RWPE2 (cell line): Measurements from ENCODE around the gene ISLR.

Experiments
- ATAC-seq: fragments of 200-7000 bp; cut with Tn5 transposase; 3 replicates; pipeline ENCODE4 v1.9.1; 2021; ENCODE audit warnings: low read depth
- DNase-seq: peaks from one replicate; pipeline ENCODE4 v3.0.0-alpha.2; 2020; ENCODE audit warnings: low spot score
- H3K27ac ChIP-seq: fragments of 450-650 bp; 2 replicates; pipeline ENCODE4 v1.5.1; 2017; ENCODE audit warnings: mild to moderate bottlenecking; ENCODE audit not compliant: poor library complexity, severe bottlenecking
- H3K27me3 ChIP-seq: fragments of 250-450 bp; sonication (Bioruptor Pico); 2 replicates; pipeline ENCODE4 v1.5.1; 2021; ENCODE audit warnings: mild to moderate bottlenecking, moderate library complexity; ENCODE audit not compliant: insufficient read depth, poor library complexity, severe bottlenecking
- H3K36me3 ChIP-seq: fragments of 250-450 bp; sonication (Bioruptor Pico); 2 replicates; pipeline ENCODE4 v1.5.1; 2020; ENCODE audit warnings: low read depth, mild to moderate bottlenecking, moderate library complexity
- H3K4me1 ChIP-seq: fragments of 250-450 bp; sonication (Bioruptor Pico); 2 replicates; pipeline ENCODE4 v1.5.1; 2021; ENCODE audit warnings: mild to moderate bottlenecking, moderate library complexity; ENCODE audit not compliant: insufficient read depth, poor library complexity, severe bottlenecking
- H3K4me3 ChIP-seq: fragments of 250-450 bp; sonication (Bioruptor Pico); 2 replicates; pipeline ENCODE4 v1.5.1; 2021; ENCODE audit warnings: mild to moderate bottlenecking, moderate library complexity; ENCODE audit not compliant: severe bottlenecking
- H3K9me3 ChIP-seq: fragments of 250-450 bp; sonication (Bioruptor Pico); 2 replicates; pipeline ENCODE4 v1.5.1; 2021; ENCODE audit warnings: mild to moderate bottlenecking, moderate library complexity; ENCODE audit not compliant: severe bottlenecking
- TF ChIP-seq, protein P1 (sequence below): fragments of 450-650 bp; IDR thresholded peaks from one replicate; pipeline ENCODE4 v1.5.1; 2017; ENCODE audit warnings: mild to moderate bottlenecking, moderate library complexity; ENCODE audit not compliant: poor library complexity, severe bottlenecking

ISLR gene

DNA sequence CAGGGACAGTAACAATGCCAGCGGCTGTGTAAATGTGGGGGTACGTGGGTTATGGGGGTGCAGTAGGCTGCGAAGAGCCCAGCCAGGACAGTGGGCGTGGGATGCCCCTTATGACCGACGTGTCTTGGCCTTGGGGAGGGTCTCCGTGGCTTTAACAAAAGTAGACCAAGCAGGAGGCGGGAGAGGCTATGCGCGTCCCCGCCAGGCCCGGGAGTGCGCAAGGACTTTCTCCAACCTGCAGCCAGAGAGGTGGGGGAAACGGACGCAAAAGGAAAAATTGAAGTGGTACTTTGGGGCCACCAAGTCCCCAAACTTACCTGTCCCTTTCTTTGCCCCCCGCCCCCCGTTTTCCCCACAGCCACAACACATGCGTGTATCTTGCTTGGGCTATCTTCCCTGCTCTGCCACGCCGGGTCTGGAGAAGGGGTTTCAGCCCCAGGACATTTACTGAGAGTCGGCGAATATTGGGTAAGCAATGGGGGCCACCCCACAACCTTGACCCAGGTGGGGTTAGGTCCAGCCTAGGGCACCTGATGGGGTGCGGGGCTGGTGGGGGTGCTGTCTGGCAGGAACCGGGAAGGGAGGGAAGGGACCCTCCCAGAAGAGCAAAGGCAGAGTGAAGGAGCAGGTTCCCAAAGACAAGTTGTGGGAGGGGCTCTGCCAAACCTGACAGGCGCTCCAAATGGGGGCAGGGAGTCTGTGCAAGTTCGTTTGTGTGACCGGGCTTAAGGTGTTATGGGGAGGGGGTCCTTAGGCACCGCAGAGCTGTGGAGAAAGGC is 42.5 kb upstream of the ISLR start:
- TF ChIP-seq, protein P1, sequence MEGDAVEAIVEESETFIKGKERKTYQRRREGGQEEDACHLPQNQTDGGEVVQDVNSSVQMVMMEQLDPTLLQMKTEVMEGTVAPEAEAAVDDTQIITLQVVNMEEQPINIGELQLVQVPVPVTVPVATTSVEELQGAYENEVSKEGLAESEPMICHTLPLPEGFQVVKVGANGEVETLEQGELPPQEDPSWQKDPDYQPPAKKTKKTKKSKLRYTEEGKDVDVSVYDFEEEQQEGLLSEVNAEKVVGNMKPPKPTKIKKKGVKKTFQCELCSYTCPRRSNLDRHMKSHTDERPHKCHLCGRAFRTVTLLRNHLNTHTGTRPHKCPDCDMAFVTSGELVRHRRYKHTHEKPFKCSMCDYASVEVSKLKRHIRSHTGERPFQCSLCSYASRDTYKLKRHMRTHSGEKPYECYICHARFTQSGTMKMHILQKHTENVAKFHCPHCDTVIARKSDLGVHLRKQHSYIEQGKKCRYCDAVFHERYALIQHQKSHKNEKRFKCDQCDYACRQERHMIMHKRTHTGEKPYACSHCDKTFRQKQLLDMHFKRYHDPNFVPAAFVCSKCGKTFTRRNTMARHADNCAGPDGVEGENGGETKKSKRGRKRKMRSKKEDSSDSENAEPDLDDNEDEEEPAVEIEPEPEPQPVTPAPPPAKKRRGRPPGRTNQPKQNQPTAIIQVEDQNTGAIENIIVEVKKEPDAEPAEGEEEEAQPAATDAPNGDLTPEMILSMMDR = no peak
- H3K27me3 ChIP-seq = peaks cover 100% of the 10 kb centered on the region
- no peak overlapping the region for H3K27ac ChIP-seq
- DNase-seq (no peak), ATAC-seq (no peak)
- H3K4me3 ChIP-seq = no peak overlapping the region
- no peaks in the 10 kb centered on the region for H3K9me3 ChIP-seq
- H3K4me1 ChIP-seq = no peaks in the 10 kb centered on the region
- H3K36me3 ChIP-seq = no peaks in the 10 kb centered on the region

DNA sequence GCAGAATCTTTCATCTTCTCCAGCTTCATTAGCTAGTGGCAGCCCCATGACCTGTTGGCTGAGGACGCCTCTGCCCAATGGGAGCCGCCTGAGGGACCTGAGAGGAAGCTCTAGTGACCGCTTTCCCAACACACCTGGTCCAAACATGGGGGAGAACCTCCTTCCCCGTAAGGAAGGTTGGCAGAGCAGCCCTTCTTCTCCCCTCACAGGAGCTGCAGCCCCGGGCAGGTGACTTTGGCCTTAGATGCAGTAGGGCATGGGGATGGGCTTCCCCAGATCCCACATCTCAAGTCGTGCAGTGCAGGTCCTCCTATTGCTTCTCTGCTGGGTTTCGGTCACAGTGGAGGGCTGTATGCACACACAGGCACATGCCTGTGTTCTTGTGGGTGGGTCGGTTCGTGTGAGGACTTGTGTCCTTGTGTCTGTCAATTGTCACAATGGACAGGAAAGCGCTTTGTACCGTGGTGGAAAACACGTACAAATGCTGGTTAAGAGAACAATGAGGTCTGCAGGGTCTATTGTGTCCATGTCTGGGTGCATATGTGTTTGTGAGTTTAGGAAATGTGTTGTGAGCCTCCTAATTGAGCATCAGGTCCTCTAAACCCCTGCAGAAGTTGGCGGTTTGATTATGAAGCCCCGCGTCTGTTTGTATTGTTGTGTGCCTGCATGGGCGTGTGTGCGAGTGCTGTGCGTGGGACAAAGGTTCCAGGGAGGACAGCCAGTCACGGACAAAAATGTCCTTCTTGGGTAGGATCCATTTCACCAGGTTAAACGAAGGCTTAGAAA is 41.7 kb upstream of the ISLR start:
- Histone ChIP-seq H3K9me3 (no peaks in the 10 kb centered on the region), H3K27ac (no peak overlapping the region), H3K27me3 (peaks cover 98% of the 10 kb centered on the region), H3K36me3 (no peaks in the 10 kb centered on the region), H3K4me3 (no peak overlapping the region), H3K4me1 (no peaks in the 10 kb centered on the region)
- no peak for ATAC-seq
- no peak for DNase-seq
- TF ChIP-seq, protein P1 = no peak

DNA sequence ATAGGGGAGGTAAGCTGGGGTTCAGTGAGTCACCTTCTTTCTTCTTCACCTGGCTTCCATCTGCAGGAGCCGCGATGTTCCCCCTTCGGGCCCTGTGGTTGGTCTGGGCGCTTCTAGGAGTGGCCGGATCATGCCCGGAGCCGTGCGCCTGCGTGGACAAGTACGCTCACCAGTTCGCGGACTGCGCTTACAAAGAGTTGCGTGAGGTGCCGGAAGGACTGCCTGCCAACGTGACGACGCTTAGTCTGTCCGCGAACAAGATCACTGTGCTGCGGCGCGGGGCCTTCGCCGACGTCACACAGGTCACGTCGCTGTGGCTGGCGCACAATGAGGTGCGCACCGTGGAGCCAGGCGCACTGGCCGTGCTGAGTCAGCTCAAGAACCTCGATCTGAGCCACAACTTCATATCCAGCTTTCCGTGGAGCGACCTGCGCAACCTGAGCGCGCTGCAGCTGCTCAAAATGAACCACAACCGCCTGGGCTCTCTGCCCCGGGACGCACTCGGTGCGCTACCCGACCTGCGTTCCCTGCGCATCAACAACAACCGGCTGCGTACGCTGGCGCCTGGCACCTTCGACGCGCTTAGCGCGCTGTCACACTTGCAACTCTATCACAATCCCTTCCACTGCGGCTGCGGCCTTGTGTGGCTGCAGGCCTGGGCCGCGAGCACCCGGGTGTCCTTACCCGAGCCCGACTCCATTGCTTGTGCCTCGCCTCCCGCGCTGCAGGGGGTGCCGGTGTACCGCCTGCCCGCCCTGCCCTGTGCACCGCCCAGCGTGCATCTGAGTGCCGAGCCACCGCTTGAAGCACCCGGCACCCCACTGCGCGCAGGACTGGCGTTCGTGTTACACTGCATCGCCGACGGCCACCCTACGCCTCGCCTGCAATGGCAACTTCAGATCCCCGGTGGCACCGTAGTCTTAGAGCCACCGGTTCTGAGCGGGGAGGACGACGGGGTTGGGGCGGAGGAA is 40.5 kb upstream of the ISLR start:
- ATAC-seq = peak; percentile 10; the same call in 1 of the 3 replicates
- peaks cover 94% of the 10 kb centered on the region for H3K27me3 ChIP-seq
- no peaks in the 10 kb centered on the region for H3K36me3 ChIP-seq
- TF ChIP-seq, protein P1 = no peak
- no peak overlapping the region for H3K27ac ChIP-seq
- no peaks in the 10 kb centered on the region for H3K9me3 ChIP-seq
- H3K4me1 ChIP-seq = no peaks in the 10 kb centered on the region
- no peak overlapping the region for H3K4me3 ChIP-seq
- peak; percentile 79 for DNase-seq

DNA sequence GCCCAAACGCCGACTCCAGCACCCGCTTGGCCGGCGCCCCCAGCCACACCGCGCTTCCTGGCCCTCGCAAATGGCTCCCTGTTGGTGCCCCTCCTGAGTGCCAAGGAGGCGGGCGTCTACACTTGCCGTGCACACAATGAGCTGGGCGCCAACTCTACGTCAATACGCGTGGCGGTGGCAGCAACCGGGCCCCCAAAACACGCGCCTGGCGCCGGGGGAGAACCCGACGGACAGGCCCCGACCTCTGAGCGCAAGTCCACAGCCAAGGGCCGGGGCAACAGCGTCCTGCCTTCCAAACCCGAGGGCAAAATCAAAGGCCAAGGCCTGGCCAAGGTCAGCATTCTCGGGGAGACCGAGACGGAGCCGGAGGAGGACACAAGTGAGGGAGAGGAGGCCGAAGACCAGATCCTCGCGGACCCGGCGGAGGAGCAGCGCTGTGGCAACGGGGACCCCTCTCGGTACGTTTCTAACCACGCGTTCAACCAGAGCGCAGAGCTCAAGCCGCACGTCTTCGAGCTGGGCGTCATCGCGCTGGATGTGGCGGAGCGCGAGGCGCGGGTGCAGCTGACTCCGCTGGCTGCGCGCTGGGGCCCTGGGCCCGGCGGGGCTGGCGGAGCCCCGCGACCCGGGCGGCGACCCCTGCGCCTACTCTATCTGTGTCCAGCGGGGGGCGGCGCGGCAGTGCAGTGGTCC is 39.7 kb upstream of the ISLR start:
- DNase-seq = peak; percentile 70
- TF ChIP-seq, protein P1 = no peak
- Histone ChIP-seq H3K4me1 (no peaks in the 10 kb centered on the region), H3K4me3 (no peak overlapping the region), H3K36me3 (no peaks in the 10 kb centered on the region), H3K27me3 (peaks cover 85% of the 10 kb centered on the region), H3K9me3 (no peaks in the 10 kb centered on the region), H3K27ac (no peak overlapping the region)
- ATAC-seq = no peak
